NCI-H1417 treated with DMSO at 0.1 percent for 48 hours (cell line): ENCODE measurements around the gene TCP11.

ENCODE experiments used
- DNase-seq: peaks from one replicate; lab custom pipeline; 2025; lab: John Stamatoyannopoulos, UW

The TCP11 gene

DNA sequence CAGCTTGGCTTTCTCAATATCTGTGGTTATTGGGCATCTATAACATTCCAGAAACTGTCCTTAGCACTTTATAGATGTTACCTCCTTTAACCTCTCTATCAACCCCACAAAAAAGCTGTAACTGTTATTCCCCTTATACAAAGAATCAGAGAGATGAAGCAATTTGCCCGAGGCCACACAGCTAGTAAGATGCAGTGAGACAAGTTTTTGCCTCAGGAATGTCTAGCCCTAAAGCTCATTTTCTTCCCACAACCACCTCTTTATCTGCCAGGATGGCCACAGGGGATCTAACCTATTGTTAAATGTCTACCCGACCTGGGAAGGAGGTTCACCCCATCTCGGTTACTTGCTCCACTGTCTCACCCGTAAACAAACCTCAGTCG is 31.9 kb upstream of the TCP11 start:
- no peak for DNase-seq

DNA sequence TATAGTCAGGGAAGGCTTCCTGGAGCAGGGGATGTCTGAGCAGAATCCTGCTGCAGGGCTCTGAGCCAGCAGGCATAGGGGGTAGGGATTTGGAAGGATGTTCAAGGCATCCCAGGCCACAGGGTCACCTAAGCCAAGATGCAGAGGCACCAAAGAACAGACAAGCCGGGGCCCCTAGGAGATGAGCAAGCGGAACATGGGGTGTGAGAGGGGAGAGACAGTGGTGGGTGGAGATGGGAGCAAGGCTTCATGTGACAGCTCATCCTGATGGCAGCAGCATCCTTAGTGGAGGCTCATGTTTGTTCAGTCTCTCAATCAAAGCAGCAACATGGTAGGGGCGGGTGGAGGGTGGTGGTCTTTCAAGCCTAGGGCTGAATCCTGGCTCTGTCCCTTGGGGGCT is 29.8 kb upstream of the TCP11 start:
- DNase-seq, result no peak

DNA sequence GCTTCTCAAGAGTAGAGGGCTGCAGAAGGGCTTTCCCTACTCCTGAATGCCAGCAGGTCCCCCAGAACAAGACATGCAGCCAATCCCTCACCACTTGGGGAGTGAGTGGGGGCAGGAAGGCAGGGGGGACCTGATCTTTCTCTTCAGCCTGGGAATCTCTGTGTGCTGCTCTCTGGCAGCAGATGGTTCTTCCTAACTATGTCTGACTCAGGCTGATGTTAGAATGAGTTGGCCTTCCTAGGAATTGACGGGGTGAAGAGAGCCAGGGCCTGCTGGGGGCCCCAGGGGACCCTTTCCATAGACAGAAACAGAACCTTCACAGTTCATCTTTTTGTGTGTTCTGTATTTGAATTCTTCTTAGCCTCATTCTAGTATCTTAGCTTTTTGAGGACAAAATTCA is 29.0 kb upstream of the TCP11 start:
- DNase-seq, result no peak

DNA sequence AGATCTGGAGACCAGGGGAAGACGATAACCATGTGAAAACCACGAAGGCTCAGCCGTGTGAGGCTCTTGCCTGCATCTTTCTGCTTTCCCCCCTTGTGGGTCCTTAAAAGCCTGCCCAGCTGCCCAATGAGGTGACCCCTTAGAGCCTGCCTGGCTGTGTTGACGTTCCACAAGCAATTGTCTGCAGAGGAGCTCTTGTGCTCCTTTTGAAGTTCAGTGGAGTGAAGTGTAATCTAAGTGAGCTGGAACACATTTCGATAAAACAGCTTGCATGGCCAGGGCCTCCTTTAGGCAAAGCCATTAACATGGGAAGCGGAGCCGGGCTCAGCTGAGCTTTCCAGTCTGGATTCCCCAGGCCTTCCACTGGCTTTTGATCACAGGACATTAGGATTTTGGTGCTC is 27.3 kb upstream of the TCP11 start:
- DNase-seq, result no peak

DNA sequence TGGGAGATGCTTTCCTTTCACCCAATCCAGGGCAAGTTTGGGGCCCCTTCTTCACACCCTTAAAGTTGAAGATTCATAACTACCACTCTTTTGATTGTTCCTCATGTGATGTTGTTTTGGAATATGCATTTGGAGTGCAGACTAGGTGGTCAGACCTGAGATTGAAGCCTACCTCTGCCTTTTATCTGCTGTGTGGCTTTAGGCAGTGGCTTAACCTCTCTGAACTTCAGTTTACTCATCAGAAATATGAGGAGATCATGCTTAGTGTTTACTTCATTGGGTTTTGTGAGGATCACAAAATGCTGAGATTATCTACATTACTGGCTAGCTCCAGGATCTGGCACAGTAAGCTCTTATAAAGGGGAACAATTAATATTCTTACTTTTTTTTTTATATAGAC is 26.4 kb upstream of the TCP11 start:
- DNase-seq, result no peak

DNA sequence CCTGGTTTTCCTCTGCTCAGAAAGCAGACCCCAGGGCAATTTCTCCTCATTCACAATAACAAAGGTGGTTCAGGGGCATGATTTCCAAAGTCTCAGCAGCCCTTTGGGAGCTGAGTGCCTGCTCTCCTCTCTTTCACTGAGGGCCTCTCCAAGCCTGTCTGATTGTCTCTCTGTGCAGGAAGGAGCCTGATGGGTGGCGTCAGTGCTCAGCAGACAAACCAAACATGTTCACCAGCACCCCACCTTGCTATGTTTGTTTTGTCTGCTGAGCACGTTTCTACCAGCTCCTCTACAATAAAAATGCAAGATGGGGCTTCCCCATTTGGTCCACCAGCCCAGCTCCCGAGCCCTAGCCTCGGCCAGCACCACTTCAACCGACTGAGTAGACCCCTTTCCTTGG is 25.4 kb upstream of the TCP11 start:
- no peak for DNase-seq

DNA sequence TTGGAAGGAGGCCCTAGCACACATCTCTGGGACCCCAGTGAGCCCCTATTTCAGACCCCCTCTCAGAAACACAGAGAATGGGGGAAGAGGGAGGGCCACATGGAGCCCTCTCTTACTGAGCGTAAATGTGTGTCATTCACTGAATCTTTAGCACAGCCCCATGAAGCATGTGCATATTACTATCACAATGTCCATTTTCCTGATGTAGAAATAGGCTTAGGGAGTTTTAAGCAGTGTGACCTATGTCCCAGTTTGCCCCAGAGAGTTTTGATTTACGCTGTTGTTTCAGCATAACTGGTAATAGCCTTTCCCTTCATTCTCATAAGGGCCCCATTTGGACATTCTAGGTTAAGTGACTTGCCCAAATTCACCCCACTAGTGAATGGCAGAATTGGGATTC is 25.0 kb upstream of the TCP11 start:
- no peak for DNase-seq

DNA sequence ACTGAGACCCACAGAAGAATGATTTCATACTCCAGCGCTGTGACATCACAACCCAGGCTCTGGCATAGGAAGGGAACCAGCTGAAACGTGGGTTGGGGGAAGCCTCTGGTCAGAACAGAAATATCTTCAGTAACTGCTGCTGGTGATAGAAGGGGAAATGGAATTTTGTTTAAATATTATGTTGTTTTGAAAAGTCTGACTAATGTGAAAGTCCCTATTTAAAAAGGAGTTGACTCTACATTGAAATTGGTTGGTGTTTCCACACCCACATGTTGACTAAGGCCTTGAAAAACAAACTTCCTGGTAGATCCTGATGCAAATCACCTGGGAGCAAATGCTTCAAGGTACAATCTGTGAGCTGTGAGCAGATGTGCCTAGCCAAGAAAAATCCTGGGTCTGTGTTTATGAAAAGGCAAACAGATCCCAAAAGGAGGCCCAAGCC is 24.5 kb upstream of the TCP11 start:
- DNase-seq, result no peak

DNA sequence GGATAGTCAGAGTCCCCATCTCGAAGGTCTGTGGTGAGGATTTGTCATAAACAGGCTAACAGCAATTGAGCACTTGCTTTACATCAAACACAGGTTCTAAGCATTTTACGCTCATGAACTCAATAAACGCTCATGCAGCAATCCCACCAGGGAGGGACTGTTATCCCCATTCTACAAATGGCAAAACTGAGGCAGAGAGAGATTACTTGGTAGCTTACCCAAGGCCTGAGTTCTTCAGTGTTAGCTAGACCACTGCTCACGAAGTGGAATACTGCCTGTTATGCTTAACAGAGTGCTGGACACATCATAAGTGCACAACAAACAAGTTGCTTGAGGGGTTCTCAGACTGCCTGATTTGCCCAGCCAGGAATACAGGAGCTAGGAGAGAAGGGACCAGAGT is 23.7 kb upstream of the TCP11 start:
- no peak for DNase-seq

DNA sequence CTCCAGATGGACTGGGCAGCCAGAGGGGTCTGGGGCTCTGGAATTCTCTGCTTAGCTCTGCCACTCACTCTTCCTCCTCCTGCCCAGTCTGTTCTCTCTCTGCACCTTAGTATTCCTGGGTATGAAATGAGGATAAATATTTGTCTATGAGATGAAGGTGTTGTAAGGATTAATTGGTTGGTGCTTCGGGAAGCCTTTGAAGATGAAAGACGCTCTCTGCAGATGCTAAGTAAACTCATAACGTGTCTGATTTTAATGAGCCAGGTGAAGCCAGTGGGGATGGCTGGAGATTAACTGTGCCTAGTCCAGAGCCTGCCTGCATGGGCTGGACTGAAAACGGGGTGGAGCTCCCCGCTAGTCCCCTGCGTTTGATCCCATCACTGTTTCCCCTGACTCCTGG is 23.1 kb upstream of the TCP11 start:
- no peak for DNase-seq

DNA sequence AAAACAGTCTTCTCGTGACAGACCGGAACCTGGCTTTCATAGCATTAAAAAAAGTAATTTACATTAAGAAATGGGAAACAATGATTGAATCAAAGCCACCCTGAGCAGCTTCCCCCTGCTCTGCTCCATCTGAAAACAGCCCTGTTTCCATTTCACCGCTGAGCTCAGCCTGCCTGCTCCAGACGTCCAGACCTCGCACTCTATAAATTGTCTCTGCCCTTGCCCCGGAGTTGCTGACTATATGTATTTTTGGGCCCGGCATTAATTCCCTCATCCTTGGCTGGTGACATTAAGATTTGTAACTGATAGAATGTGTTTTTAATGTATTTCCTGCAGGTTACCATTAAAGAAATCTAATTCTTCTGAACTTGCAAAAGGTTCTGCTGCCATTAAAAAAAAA is 22.7 kb upstream of the TCP11 start:
- no peak for DNase-seq

DNA sequence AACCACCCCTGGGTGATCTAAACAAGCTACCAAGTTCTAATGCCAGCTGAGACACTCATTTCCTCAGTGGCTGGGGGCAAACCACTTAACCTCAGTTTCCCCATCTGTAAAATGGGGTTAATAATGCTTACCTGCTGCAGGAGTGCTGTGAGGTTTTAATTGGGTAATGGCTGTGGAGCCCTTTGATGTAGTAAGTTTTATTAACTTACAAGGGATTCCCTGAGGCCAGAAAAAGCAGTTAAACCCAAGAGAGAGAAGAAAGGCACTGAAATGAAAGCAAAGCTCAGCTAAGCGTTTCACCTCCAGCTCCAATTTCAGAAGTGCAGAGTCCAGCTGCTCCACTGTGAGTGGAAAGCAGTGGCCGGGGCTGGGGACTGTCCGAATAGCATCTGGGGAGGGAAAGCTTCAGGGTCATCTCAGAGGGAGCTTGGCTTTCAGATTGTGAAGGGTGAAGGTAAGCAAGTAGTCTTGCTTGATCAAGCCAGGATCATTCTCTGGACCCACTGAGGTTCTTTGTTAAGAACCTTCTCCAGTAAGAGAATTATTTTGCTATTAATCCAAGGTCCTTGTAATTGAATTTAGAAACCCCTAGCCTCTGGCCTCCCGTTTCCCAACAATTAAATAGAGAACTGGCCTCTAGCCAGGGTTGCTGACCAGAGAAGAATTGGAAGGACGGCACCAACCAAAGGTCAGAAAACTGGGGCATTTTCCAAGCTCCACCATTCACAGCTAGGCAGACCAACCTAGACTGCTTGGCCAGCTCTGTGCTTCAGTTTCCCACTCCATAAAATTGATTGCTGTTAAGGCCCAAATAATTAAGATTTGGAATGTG is 20.9 kb upstream of the TCP11 start:
- DNase-seq, result no peak

DNA sequence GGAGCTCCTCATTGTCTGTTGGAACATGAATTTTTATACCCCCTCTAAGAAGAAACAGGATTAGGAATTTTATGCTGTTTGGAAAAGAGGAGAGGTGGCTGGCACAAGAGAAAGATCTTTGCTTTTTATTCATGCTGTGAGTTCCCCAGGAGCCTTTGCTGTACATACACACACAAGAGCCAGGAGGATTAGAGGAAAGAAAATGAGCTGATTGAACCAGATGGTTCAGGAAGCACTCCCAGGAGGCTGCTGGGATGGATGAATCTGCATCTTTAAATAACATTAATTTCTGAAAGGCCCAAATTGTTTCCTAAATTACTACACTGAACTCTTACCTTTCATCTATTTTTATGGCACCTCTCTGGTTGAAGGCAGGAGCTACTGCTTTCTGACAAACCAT is 20.1 kb upstream of the TCP11 start:
- DNase-seq, result no peak

DNA sequence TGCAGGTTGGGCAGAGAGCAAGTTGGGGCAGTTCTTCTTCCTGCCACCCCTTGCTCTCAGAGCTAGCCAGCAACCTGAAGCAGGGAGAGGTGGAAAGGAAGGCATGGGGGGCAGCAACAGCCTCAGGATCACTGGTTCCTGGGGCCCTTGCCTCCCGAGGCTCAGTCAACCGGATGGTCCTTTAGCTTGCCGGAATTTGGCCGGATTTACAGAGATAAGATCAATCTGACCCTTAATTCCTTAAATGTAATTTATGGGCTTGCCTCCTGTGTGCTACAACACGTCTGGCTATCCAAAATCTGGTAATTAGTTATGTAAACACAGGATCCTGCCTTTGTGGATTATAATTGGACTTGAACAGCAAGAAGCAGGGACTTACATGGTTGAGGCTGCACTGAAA is 19.5 kb upstream of the TCP11 start:
- no peak for DNase-seq

DNA sequence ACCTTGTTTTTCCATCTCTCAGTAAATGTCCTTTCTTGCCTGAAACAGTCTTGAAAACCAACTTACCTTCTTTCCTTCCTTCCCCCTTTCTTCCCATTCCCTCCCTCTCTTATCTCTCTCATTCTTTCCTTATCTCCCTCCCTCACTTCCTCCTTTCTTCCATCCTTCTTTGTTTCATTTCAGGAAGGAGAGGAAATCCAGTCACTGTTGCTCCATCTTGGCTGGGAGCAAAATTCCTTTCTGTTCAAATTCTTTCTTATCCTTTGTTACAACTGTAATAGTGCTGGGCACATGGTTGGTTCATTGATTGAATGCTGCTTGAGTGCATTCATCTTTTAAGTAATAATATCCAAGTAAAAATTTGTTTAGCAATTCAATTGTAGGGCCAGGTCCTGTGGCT is 17.4 kb upstream of the TCP11 start:
- DNase-seq, result no peak

DNA sequence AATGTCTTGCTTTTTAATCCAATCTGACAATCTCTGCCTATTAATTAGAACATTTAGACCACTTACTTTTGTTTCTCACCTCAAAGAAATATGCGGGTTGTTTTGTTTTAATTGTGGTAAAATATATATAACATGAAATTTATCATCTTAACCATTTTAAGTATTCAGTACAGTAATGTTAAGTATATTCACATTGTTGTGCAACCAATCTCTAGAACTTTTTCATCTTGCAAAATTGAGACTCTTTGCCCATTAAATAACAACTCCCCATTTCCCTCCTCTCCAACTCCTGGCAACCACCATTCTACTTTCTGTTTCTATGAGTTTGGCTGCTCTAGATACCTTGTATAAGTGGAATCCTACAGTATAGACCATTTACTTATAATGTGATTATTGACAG is 13.8 kb upstream of the TCP11 start:
- no peak for DNase-seq

DNA sequence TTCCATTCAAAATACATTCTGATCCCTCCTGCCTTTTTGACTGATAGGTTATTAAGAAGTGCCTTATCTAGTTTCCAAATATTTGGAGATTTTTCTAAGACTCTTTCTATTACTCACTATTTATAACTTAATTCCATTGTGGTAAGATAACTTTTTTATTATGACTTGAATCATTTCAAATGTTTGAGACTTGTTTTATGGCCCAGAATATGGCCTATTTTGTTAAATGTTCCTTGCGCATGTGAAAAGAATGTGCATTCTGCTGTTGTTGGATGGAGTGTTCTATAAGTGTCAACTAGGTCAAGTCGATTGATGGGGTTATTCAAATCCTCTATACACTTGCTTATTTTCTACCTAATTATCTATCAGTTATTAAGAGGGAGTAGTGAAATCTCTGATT is 13.1 kb upstream of the TCP11 start:
- no peak for DNase-seq

DNA sequence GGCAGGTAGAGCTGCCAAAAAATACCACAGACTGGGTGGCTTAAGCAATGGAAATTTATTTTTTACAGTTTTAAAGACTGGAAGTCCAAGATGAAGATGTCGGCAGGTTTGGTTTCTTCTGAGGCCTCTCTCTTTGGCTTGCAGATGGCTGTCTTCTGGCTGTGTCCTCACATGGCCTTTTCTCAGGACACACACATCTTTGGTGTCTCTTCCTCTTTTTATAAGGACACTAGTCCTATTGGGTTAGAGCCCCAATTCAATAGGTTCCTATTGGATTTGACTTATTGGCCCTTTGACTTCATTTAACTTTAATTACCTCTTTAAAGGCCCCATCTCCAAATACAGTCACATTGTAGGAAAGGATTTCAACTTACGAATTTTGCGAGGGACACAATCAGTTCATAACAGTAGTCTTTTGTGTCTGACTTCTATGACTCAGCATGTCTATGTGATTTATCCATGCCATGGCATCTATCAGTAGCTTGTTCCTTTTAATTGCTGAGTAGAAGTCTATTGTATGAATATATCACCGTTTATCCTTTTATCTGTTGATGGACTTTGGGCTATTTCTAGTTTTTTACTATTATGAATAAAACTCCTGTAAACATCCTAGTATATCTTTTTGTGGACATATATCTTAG is 11.0 kb upstream of the TCP11 start:
- DNase-seq, result no peak

DNA sequence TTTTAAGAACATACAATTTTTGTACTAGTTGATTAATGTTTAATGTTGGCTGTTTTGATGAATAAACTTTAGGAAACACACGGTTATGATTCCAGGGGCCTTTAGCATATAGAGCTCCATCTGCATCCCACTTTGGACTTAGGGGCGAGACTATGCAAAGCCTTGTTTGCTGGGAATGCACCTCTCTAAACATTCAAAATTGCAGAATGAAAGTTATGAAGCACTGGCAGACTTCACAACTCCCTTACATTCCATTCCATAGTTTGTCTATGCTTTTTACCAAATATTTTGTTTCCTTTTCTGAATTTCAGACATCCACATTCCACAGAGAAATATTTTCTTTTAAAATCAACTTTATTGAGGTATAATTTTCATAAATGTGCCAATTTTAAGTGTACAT is 10.3 kb upstream of the TCP11 start:
- DNase-seq, result no peak

DNA sequence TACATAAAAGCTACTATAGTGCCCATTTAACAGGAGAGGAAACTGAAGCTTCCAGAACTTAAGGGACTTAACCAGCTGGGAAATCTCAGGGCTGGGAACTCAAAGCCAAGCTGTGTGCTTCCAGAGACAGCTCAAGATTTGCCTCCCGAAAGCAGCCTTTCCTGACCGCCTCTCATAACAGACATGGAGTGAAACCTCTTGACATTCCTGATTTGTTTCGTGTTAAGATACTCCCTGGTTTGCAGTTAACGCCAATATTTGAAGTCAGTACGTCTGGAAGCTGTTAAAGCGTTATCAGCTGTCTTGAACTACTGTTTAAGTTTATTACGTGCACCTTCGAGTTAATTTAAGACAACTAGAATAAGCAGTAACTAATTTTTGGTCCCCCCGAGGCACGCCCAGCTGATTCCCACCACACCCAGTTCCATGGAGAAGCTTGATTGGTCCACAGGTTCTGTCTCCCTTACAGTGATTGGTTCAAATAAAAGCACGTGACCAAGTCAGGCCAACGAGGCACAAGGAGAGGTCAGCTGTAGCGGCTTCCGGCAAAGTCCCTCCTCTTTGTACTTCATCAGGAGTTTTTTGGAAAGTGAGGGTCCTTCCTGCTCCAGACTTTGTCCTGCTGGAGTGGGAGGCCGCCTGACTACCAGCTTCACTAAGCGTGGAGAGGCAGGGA is 8.9 kb upstream of the TCP11 start:
- no peak for DNase-seq

DNA sequence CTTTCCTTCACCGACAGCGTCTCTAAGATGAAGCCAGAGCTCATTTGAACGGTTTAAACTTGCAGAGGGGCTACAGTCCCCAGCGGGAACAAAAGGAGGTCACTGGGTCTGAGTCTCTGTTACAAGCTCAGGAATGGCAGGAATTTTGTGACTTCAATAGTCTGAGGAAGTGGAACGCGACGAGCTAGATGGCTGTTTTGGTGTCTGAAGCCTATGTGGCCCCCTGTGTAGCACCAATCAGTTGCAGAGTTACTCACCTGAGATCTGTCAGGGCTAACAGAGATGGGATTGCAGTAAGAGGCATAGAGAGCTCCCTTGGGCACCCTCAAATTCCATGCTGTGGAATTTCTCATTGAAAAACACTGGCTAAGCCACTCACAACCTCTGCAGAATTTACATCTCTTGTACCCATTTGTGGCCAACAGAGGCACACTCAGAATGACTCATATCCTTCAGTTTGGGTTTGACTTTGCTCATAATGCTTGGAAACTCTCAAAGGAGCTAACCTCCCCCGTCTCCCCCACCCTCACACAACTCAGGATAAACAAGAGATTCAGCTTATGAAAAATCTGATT is 7.1 kb upstream of the TCP11 start:
- DNase-seq, result no peak

DNA sequence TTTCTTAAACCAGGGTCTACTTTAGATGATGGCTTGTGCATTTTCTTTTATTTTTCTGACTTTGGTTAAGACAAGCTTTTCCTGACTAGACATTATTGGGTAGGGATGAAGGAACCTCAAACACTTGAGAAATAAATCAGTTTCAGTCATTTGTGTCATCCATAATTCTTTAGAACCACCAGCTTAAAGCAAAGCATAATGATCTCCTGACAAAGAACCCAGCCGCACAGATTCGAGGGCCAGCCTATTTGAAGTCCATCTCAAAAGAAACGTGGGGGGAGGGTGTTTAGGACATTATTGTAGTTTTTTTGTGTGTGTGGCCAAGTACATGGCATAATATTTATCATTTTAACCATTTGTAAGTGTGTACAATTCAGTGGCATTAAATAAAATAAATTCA is 6.3 kb upstream of the TCP11 start:
- no peak for DNase-seq

DNA sequence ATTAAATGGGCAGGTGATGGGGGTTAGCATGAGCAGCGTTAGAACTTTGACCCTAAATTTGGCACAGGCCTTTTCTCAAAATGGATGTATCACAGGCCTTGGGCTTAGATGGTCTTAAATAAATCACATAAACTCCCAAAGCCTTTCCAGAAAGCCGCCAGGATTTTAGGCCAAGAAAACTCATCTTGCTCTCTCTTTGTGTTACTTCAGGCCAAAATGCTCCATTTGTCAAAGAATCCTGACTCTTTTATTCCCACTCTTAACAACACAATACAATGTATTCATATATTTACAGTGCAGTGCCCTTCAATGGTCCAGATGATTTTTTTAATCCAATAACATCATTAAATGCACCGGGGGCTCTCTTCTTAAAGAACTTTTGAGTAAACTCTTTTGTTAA is 5.9 kb upstream of the TCP11 start:
- DNase-seq, result no peak
